GM12801 (cell line): Measurements from ENCODE around the gene AKNA.

Experiments
- TF ChIP-seq, protein P1 (sequence below): IDR thresholded peaks from one replicate; pipeline ENCODE4 v1.5.1; 2011; ENCODE audit warnings: control low read depth; ENCODE audit not compliant: insufficient read length; ENCODE audit errors: extremely low read depth

Gene AKNA

GRCh38 chr9:114414346-114414745 is 26.6 kb upstream of the AKNA start:
- TF ChIP-seq, protein P1, sequence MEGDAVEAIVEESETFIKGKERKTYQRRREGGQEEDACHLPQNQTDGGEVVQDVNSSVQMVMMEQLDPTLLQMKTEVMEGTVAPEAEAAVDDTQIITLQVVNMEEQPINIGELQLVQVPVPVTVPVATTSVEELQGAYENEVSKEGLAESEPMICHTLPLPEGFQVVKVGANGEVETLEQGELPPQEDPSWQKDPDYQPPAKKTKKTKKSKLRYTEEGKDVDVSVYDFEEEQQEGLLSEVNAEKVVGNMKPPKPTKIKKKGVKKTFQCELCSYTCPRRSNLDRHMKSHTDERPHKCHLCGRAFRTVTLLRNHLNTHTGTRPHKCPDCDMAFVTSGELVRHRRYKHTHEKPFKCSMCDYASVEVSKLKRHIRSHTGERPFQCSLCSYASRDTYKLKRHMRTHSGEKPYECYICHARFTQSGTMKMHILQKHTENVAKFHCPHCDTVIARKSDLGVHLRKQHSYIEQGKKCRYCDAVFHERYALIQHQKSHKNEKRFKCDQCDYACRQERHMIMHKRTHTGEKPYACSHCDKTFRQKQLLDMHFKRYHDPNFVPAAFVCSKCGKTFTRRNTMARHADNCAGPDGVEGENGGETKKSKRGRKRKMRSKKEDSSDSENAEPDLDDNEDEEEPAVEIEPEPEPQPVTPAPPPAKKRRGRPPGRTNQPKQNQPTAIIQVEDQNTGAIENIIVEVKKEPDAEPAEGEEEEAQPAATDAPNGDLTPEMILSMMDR: no peak

DNA sequence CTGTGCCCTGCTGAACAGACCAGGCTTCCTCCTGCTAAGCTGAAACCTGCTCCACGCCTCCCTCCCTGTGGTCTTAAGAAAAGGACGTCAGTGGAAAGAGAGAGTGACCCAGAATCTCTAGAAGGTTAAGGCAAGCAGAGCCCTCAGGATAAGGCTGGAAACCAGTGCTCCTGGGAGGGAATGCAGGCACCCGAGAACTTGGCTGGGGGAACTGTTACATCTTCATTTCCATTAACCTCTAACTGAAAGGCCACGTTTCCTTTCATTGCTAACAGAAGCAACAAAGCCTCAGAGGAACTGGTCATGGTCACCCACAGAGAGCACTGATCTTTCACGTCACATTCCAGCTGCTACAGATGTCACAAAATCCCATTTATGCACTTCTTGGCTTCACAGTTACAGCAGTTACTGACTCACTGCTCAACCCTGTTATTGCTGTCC is 26.1 kb upstream of the AKNA start:
- TF ChIP-seq, protein P1: no peak

DNA sequence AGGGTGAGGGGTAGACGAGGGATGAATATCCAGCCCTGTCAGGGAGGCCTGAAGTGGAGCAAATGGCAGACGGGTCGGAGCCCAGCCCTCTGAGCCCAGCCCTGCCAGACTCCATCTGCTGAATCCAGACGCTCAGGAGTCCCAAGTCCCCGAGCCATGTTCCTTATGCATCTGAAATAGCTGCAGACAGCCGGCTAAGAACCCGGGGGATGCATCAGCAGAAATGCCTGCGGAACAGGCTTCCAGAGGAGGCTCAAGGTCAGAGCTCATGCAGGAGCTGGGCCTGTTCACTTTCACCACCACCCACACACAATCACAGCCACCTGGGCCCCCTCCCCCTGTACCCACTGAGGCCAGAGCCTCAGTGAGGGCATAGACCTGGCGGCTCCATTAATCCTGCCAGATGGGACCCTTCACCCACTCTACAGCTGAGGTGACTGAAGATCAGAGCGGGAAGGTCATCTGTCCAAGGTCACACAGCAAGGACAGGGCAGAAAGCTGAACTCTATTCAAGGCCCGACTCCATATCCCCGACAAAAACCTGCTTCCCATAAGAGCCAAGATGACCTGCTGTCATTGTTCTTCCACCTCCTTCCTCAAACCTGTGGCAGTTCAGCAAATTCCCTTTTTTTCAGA is 24.4 kb upstream of the AKNA start:
- TF ChIP-seq, protein P1: no peak

GRCh38 chr9:114411452-114411851 is 23.7 kb upstream of the AKNA start:
- TF ChIP-seq, protein P1: no peak

DNA sequence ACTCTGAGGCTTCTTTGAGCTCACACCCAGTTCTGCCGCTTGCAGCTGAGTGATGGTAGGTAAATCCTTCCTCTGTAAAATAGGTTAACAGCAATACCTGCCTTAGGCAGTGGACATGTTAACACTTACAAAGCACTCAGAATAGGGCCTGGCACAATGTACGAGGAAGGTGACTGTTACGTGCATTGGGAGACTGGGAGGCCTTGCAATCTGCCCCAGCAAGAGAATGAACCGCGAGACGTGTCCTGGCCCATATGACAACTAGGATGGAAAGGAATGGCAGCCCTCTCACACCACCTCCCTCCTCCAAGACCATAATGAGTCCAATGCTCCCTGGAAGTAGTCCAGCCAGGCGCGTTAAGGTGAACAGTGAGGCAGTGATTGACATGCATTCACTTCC is 23.1 kb upstream of the AKNA start:
- TF ChIP-seq, protein P1: no peak

GRCh38 chr9:114409842-114410241 is 22.1 kb upstream of the AKNA start:
- TF ChIP-seq, protein P1: no peak

- TF ChIP-seq, protein P1: no peak
Observed at GRCh38 chr9:114409103-114409780, 21.5 kb upstream of the AKNA start.
